Breast epithelium (tissue), 4 donors: ENCODE results near the gene WNT11. TPM values are rescaled to one million over a fixed set of nuclear protein-coding genes. Genes with fewer than 3 reads are reported as not detected.

Source experiments
- DNase-seq, 2 donors: peaks; one replicate each; pipeline ENCODE4 v3.0.0-alpha.2; 2019; ENCODE audit warnings: low spot score in 2 of 2
- H3K27ac ChIP-seq, 2 donors: fragments of 200-600 bp; sonication (generic) in 1 of 2; one replicate each; pipeline ENCODE4 v1.5.1; 2016 to 2019; ENCODE audit warnings: mild to moderate bottlenecking in 1 of 2
- H3K27me3 ChIP-seq, 2 donors: fragments of 200-600 bp; sonication (generic) in 1 of 2; one replicate each; pipeline versions ENCODE4 v1.5.1 to v1.6.0; 2017 to 2019; ENCODE audit warnings: control low read depth in 1 of 2, mild to moderate bottlenecking in 1 of 2
- H3K36me3 ChIP-seq: fragments of 200-600 bp; one replicate; pipeline ENCODE4 v1.5.1; 2019
- H3K4me1 ChIP-seq, 2 donors: fragments of 200-600 bp; sonication (generic); one replicate each; pipeline ENCODE4 v1.5.1; 2016 to 2019; ENCODE audit warnings: control low read depth in 1 of 2
- H3K4me3 ChIP-seq, 3 donors: fragments of 200-600 bp; sonication (generic); 1 replicate in 2 of 3; 2 replicates in 1 of 3; pipeline ENCODE4 v1.5.1; 2016 to 2019; ENCODE audit warnings: mild to moderate bottlenecking in 3 of 3, moderate library complexity in 2 of 3
- H3K9me3 ChIP-seq, 2 donors: fragments of 200-600 bp; sonication (generic) in 1 of 2; one replicate each; pipeline ENCODE4 v1.5.1; 2016 to 2019; ENCODE audit warnings: control low read depth in 1 of 2
- CTCF ChIP-seq, 3 donors: fragments of 450-650 bp; IDR thresholded peaks; one replicate each; pipeline ENCODE4 v1.5.1; 2016 to 2017; ENCODE audit warnings: antibody characterized with exemption in 3 of 3, mild to moderate bottlenecking in 3 of 3, moderate library complexity in 3 of 3
- POLR2A ChIP-seq: fragments of 450-650 bp; IDR thresholded peaks from one replicate; pipeline ENCODE4 v1.6.1; 2016; ENCODE audit warnings: antibody characterized with exemption, mild to moderate bottlenecking, moderate library complexity
- POLR2AphosphoS5 ChIP-seq, 3 donors: sonication (generic); formaldehyde crosslinking; IDR thresholded peaks; one replicate each; pipeline ENCODE4 v1.6.1; 2017; ENCODE audit warnings: antibody characterized with exemption in 3 of 3
- intact Hi-C: fragments of 100-400 bp; cut with DNase I; formaldehyde crosslinking; loops from one replicate; pipeline ENCODE4 v1.15.1; 2023; ENCODE audit warnings: low total_unique reads
- total RNA-seq, 3 donors: library from RNA; depleted of rRNA; stranded (reverse); fragments of >200 nt; gene quantifications; one replicate each; pipeline ENCODE4 v1.1.0, GENCODE V29; 2016

The WNT11 gene
- total RNA-seq, 3 donors from 2014 or later: 7.0 to 70.6 (median 17.7) TPM

GRCh38 chr11:76161261-76161961 is 44.9 kb downstream of the WNT11 start:
- intact Hi-C loops: no loop called here
- H3K27ac ChIP-seq: no peak overlapping the region
- DNase-seq: no peak
- H3K27me3 ChIP-seq: no peaks in the 10 kb centered on the region
- peak overlapping the region in 1 of 3 donors; percentile 45 for H3K4me3 ChIP-seq
- H3K9me3 ChIP-seq: no peaks in the 10 kb centered on the region
- peaks cover 0 to 4% of the 10 kb centered on the region in 2 donors for H3K4me1 ChIP-seq
- TF ChIP-seq CTCF (IDR thresholded peaks at IDR 0.05) (no peak), POLR2AphosphoS5 (IDR thresholded peaks at IDR 0.05) (no peak), POLR2A (no peak)
- no peaks in the 10 kb centered on the region for H3K36me3 ChIP-seq

- intact Hi-C loops: no loop called here
- no peak overlapping the region for H3K4me3 ChIP-seq
- TF ChIP-seq POLR2AphosphoS5 (IDR thresholded peaks at IDR 0.05) (no peak), POLR2A (no peak), CTCF (IDR thresholded peaks at IDR 0.05) (no peak)
- H3K27ac ChIP-seq: no peak overlapping the region
- H3K9me3 ChIP-seq: no peaks in the 10 kb centered on the region
- DNase-seq: no peak
- no peaks in the 10 kb centered on the region for H3K27me3 ChIP-seq
- H3K36me3 ChIP-seq: no peaks in the 10 kb centered on the region
- peaks cover 0 to 4% of the 10 kb centered on the region in 2 donors for H3K4me1 ChIP-seq
These were observed 45.4 kb downstream of the WNT11 start for GRCh38 chr11:76160856-76161255.

- Histone ChIP-seq H3K27ac (no peak overlapping the region), H3K9me3 (no peaks in the 10 kb centered on the region), H3K4me1 (peaks cover 0 to 4% of the 10 kb centered on the region in 2 donors), H3K4me3 (no peak overlapping the region), H3K36me3 (no peaks in the 10 kb centered on the region), H3K27me3 (no peaks in the 10 kb centered on the region)
- DNase-seq: no peak
- intact Hi-C loops: no loop called here
- TF ChIP-seq POLR2A: no peak
- no peak for TF ChIP-seq CTCF (IDR thresholded peaks at IDR 0.05)
- TF ChIP-seq POLR2AphosphoS5 (IDR thresholded peaks at IDR 0.05): no peak
These were observed 46.2 kb downstream of the WNT11 start for GRCh38 chr11:76159983-76160661.

- Histone ChIP-seq H3K4me1 (peaks cover 0 to 4% of the 10 kb centered on the region in 2 donors), H3K27ac (no peak overlapping the region), H3K36me3 (no peaks in the 10 kb centered on the region), H3K27me3 (no peaks in the 10 kb centered on the region), H3K9me3 (no peaks in the 10 kb centered on the region), H3K4me3 (no peak overlapping the region)
- intact Hi-C loops: no loop called here
- no peak for TF ChIP-seq POLR2A
- TF ChIP-seq POLR2AphosphoS5 (IDR thresholded peaks at IDR 0.05): no peak
- no peak for TF ChIP-seq CTCF (IDR thresholded peaks at IDR 0.05)
- no peak for DNase-seq
These were observed 46.9 kb downstream of the WNT11 start for GRCh38 chr11:76159303-76159937.
